Kidney (tissue), 14 donors: Measurements from ENCODE around the gene BANF1. TPM values are rescaled to one million over a fixed set of nuclear protein-coding genes. Genes with fewer than 3 reads are reported as not detected.
"Not testable (repeated sequence)": the region's sequence is repeated elsewhere in the genome, so short reads cannot be mapped to it uniquely, and the experiment has no call there.

Experiments
- DNase-seq, 5 donors: peaks; one replicate each; pipeline ENCODE4 v3.0.0-alpha.2; 2013 to 2020
- FAIRE-seq: peaks from 2 replicates; lab custom pipeline; 2012; peaks lifted over from hg19 to GRCh38; lab: Jason Lieb, UNC
- H3K27ac ChIP-seq, 2 donors: one replicate each; pipeline ENCODE4 v1.7.0; 2013; ENCODE audit warnings: low read depth in 2 of 2, low read length in 2 of 2, inconsistent platforms in 1 of 2
- H3K27me3 ChIP-seq: one replicate; pipeline ENCODE4 v1.7.1; 2013; ENCODE audit warnings: low read length, inconsistent platforms; ENCODE audit not compliant: control insufficient read depth, insufficient read depth
- H3K36me3 ChIP-seq, 3 donors: one replicate each; pipeline versions ENCODE4 v1.7.0 to v1.7.1; 2013; ENCODE audit warnings: low read length in 3 of 3, control low read depth in 1 of 3, inconsistent platforms in 1 of 3; ENCODE audit not compliant: insufficient read depth in 3 of 3, control insufficient read depth in 2 of 3
- H3K4me1 ChIP-seq, 3 donors: one replicate each; pipeline versions ENCODE4 v1.7.0 to v1.7.1; 2013; ENCODE audit warnings: low read length in 3 of 3, inconsistent platforms in 1 of 3, low read depth in 1 of 3; ENCODE audit not compliant: control insufficient read depth in 2 of 3, insufficient read depth in 2 of 3
- H3K4me3 ChIP-seq, 3 donors: one replicate each; pipeline versions ENCODE4 v1.7.0 to v1.8.1; 2013; ENCODE audit warnings: low read length in 3 of 3, control low read depth in 1 of 3, inconsistent platforms in 1 of 3
- H3K9ac ChIP-seq, 3 donors: one replicate each; pipeline versions ENCODE4 v1.7.0 to v1.7.1; 2013; ENCODE audit warnings: low read length in 3 of 3, control low read depth in 1 of 3, inconsistent platforms in 1 of 3
- H3K9me3 ChIP-seq, 3 donors: one replicate each; pipeline versions ENCODE4 v1.7.0 to v1.7.1; 2013; ENCODE audit warnings: low read length in 3 of 3, control low read depth in 1 of 3, inconsistent platforms in 1 of 3; ENCODE audit not compliant: control insufficient read depth in 2 of 3, insufficient read depth in 1 of 3
- CTCF ChIP-seq: IDR thresholded peaks from 3 replicates; pipeline ENCODE4 v1.5.1; 2012; ENCODE audit warnings: mild to moderate bottlenecking, moderate library complexity, borderline replicate concordance; ENCODE audit not compliant: insufficient read depth; ENCODE audit errors: extremely low read depth
- intact Hi-C: fragments of 100-400 bp; cut with DNase I; formaldehyde crosslinking; loops from one replicate; pipeline ENCODE4 v1.11.1; 2022
- polyA plus RNA-seq: library from polyadenylated mRNA; stranded (reverse); fragments of 350-450 nt; fragmentation: Illumina TruSeq; extraction: RNeasy Lipid Tissue Mini Kit (QIAGEN cat#74804); gene quantifications from one replicate; pipeline ENCODE4 v1.2.3, GENCODE V29; 2014; ENCODE audit warnings: low read depth, low replicate concordance; ENCODE audit not compliant: insufficient read depth
- total RNA-seq: library from RNA; stranded (reverse); fragmentation: NEBNext Ultra II Directional; extraction: Animal tissue kit (Norgen Biotek cat#: 25700); gene quantifications from one replicate; pipeline ENCODE4 v1.2.1, GENCODE V29; 2021
- donor health status: control.
- donor health status: control.
- donor health status: control.
- donor health status: control.
- donor health status: control.
- donor health status: DM: yes; HTN: yes; CAD: no.
- donor health status: Normal renal cell carcinoma (clear cell type).

The BANF1 gene
- total and polyA plus RNA-seq, 2 donors from 2014 or later: 181 to 186 TPM

DNA sequence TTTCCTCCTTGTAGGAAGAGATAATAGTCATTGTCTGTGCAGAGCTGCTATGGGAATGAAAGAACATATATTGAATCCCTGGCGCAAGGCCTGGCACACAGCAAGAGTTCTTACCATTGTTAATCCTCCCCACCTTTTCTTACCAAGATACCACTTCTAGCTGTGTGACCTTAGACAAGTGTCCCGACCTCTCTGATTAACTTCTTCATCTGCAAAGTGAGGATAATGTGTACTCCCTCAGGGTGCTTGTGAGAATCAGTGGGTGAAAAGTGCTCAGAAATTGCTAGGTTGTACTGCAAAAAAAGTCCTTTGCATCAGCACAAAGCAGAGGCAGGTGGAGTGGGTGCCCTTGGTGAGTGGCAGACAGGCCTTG is 5.8 kb downstream of the BANF1 start:
- Histone ChIP-seq H3K9ac (no peak overlapping the region), H3K27ac (no peak overlapping the region), H3K36me3 (peaks cover 0 to 7% (median 3%) of the 10 kb centered on the region in 3 donors), H3K4me3 (no peak overlapping the region), H3K9me3 (no peaks in the 10 kb centered on the region), H3K4me1 (peaks cover 0 to 5% (median 0%) of the 10 kb centered on the region in 3 donors), H3K27me3 (peaks cover 9% of the 10 kb centered on the region)
- DNase-seq (no peak), FAIRE-seq (no peak)
- TF ChIP-seq CTCF: no peak
- intact Hi-C loops: no loop called here

- Histone ChIP-seq H3K4me3 (no peak overlapping the region), H3K9ac (no peak overlapping the region), H3K36me3 (peaks cover 0 to 7% (median 3%) of the 10 kb centered on the region in 3 donors), H3K9me3 (no peaks in the 10 kb centered on the region), H3K4me1 (peaks cover 0 to under 1% (median 0%) of the 10 kb centered on the region in 3 donors), H3K27me3 (peaks cover 9% of the 10 kb centered on the region), H3K27ac (no peak overlapping the region)
- intact Hi-C loops: no loop called here
- no peak for TF ChIP-seq CTCF
- no peak for FAIRE-seq
- DNase-seq: peak in 3 of 5 donors; percentile 28 to 62 (median 47)
These were observed 6.3 kb downstream of the BANF1 start for GRCh38 chr11:66008468-66009101.

DNA sequence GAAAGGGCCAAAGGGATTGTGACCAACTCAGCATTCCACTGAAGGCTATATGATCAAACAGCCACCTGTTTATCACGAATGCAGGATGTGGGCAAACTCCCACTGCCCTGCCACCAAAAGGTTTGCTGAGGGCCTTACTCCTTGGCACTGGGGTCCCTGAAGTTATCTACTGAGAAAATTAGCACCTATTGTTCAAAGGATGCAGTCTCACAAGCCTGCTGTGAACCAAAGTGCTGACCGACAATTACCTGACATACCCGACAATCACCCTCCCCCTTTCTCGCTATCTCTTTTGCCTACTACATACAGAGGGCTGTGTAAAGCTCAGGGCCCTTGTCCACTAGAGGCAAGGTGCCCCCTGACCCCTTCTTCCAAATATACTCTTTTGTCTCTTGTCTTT is 7.7 kb downstream of the BANF1 start:
- H3K36me3 ChIP-seq, FAIRE-seq, H3K9ac ChIP-seq, H3K4me1 ChIP-seq, H3K9me3 ChIP-seq, H3K27me3 ChIP-seq, intact Hi-C loops, DNase-seq, H3K4me3 ChIP-seq, H3K27ac ChIP-seq: not testable (repeated sequence)

DNA sequence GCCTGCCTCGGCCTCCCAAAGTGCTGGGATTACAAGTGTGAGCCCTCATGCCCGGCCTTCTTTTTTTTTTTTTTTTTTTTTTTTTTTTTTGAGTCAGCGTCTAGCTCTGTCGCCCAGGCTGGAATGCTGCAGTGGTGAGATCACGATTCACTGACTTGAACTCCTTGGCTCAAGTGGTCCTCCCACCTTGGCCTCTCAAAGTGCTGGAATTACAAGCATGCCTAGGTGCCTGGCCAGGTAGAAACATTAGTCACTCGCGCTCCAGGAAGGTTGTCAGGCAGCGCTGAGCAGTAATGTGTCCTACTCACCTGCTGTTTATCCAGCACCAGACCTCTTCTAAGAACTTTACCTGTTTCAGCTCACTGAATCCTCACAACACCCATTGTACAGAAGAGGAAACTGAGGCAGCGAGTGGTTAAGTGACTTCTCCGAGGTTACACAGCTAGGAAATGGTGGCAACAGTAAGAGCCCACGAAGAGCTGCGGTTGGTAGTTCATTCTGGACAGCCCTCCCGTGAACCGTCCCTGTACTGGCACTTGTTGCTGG is 9.0 kb downstream of the BANF1 start:
- no peak for TF ChIP-seq CTCF
- Histone ChIP-seq H3K27ac (no peak overlapping the region), H3K9me3 (no peaks in the 10 kb centered on the region), H3K27me3 (peaks cover 9% of the 10 kb centered on the region), H3K9ac (no peak overlapping the region), H3K36me3 (no peaks in the 10 kb centered on the region), H3K4me3 (no peak overlapping the region), H3K4me1 (peaks cover 0 to 3% (median 0%) of the 10 kb centered on the region in 3 donors)
- FAIRE-seq (no peak), DNase-seq (peak in 4 of 5 donors; percentile 34 to 79 (median 59))
- intact Hi-C loops: no loop called here
